Right atrium auricular region (tissue), 2 donors: ENCODE data around the gene ELL2. TPM values are rescaled to one million over a fixed set of nuclear protein-coding genes. Genes with fewer than 3 reads are reported as not detected.

Experiments
- DNase-seq: peaks from one replicate; pipeline ENCODE4 v3.0.0-alpha.2; 2019; ENCODE audit warnings: low spot score
- H3K27ac ChIP-seq, 2 donors: fragments of 200-600 bp; sonication (generic); 1 replicate in 1 of 2; 2 replicates in 1 of 2; pipeline ENCODE4 v1.5.1; 2016 to 2019
- H3K27me3 ChIP-seq, 2 donors: fragments of 200-600 bp; sonication (generic); one replicate each; pipeline versions ENCODE4 v1.5.1 to v1.6.0; 2017 to 2019
- H3K36me3 ChIP-seq: fragments of 200-600 bp; sonication (generic); one replicate; pipeline ENCODE4 v1.5.1; 2016
- H3K4me1 ChIP-seq, 2 donors: fragments of 200-600 bp; sonication (generic); one replicate each; pipeline versions ENCODE4 v1.5.1 to v1.6.0; 2017 to 2019
- H3K4me3 ChIP-seq, 2 donors: fragments of 200-600 bp; sonication (generic); 1 replicate in 1 of 2; 2 replicates in 1 of 2; pipeline ENCODE4 v1.5.1; 2017 to 2019; ENCODE audit warnings: mild to moderate bottlenecking in 1 of 2, moderate library complexity in 1 of 2
- H3K9me3 ChIP-seq, 2 donors: fragments of 200-600 bp; sonication (generic); one replicate each; pipeline ENCODE4 v1.5.1; 2019
- total RNA-seq, 2 donors: library from RNA; depleted of rRNA; stranded (reverse); fragments of >200 nt; gene quantifications; one replicate each; pipeline ENCODE4 v1.1.0, GENCODE V29; 2016
- TF ChIP-seq, protein P1 (sequence below), 2 donors: fragments of 200-600 bp; sonication (generic); IDR thresholded peaks; one replicate each; pipeline ENCODE4 v1.5.1; 2019; ENCODE audit warnings: antibody characterized with exemption in 2 of 2

Gene ELL2
- total RNA-seq, 2 donors from 2014 or later, result 28.8 to 29.1 TPM

DNA sequence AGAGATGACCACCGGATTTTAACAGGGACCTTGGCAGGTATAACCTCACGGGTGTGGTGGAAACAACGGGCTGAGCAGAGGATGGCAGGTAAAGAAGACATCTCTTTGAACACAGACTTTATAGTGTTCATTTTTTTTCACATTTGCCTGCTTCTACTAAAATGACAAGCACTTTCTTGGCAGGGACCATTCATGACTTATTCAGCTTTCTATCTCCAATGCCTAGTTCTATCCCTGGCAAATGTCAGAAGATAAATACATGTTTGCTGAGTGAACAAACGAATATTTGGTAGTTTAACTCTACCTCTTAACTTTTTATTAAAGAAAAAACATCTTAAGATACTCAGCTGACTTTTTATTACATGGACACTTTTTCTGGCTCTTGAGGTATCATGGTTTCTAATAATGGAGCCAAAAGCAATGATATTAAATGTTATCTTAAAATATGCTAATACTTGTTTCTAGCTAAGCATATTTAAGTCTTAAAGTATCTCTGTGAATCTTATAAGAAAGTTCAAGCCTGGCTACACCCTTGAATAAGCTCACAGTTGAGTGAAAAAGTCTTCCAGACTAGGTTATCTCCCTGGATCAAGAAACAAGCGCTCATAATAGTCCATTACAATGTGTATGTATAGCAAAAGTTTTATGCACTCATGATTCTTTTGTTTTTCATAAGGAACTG lies 8.5 kb downstream of the ELL2 start:
- no peaks in the 10 kb centered on the region for H3K36me3 ChIP-seq
- no peak overlapping the region for H3K4me3 ChIP-seq
- TF ChIP-seq, protein P1, sequence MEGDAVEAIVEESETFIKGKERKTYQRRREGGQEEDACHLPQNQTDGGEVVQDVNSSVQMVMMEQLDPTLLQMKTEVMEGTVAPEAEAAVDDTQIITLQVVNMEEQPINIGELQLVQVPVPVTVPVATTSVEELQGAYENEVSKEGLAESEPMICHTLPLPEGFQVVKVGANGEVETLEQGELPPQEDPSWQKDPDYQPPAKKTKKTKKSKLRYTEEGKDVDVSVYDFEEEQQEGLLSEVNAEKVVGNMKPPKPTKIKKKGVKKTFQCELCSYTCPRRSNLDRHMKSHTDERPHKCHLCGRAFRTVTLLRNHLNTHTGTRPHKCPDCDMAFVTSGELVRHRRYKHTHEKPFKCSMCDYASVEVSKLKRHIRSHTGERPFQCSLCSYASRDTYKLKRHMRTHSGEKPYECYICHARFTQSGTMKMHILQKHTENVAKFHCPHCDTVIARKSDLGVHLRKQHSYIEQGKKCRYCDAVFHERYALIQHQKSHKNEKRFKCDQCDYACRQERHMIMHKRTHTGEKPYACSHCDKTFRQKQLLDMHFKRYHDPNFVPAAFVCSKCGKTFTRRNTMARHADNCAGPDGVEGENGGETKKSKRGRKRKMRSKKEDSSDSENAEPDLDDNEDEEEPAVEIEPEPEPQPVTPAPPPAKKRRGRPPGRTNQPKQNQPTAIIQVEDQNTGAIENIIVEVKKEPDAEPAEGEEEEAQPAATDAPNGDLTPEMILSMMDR (IDR thresholded peaks at IDR 0.05), result no peak
- H3K27ac ChIP-seq, result no peak overlapping the region
- H3K4me1 ChIP-seq, result peaks cover 0 to 55% of the 10 kb centered on the region in 2 donors
- H3K9me3 ChIP-seq, result no peaks in the 10 kb centered on the region
- H3K27me3 ChIP-seq, result no peaks in the 10 kb centered on the region
- no peak for DNase-seq

DNA sequence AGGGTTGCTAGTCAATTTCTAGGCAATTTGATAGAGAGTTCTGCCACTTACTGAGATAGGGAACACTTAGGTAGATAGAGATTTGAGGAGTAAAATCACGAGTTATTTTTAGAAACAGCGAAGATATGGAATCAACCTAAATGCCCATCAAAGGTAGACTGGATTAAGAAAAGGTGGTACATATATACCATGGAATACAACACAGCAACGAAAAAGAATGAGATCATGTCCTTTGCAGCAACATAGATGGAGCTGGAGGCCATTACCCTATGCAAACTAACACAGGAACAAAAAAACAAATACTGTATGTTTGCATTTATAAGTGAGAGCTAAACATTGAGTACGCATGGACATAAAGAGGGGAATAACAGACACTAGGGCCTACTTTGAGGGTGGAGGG lies 9.7 kb downstream of the ELL2 start:
- TF ChIP-seq, protein P1 (IDR thresholded peaks at IDR 0.05), result no peak
- no peaks in the 10 kb centered on the region for H3K36me3 ChIP-seq
- DNase-seq, result no peak
- H3K4me3 ChIP-seq, result no peak overlapping the region
- H3K9me3 ChIP-seq, result no peaks in the 10 kb centered on the region
- H3K27ac ChIP-seq, result no peak overlapping the region
- peaks cover 0 to 42% of the 10 kb centered on the region in 2 donors for H3K4me1 ChIP-seq
- no peaks in the 10 kb centered on the region for H3K27me3 ChIP-seq

DNA sequence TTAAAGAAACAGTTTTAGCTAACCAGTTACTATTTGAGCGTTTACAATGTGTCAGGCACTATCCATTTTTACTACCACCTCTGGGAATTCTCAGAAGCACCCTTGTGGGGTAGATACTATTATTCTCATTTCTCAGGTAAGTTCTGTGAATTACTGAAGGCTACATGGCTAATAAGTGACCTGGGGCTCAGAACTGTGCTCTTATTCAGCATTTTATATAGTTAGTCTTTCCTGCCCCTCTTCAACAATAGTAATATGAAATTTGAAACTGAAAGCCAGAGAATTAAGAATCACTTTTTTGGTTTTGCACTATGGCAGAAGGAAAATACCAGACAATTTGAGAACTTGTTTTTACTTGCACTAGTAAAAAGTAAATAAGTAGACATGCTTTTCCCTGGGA lies 11.8 kb downstream of the ELL2 start:
- Histone ChIP-seq H3K36me3 (no peaks in the 10 kb centered on the region), H3K4me3 (no peak overlapping the region), H3K27me3 (no peaks in the 10 kb centered on the region), H3K9me3 (no peaks in the 10 kb centered on the region), H3K27ac (no peak overlapping the region), H3K4me1 (peaks cover 0 to 32% of the 10 kb centered on the region in 2 donors)
- TF ChIP-seq, protein P1 (IDR thresholded peaks at IDR 0.05), result no peak
- no peak for DNase-seq

DNA sequence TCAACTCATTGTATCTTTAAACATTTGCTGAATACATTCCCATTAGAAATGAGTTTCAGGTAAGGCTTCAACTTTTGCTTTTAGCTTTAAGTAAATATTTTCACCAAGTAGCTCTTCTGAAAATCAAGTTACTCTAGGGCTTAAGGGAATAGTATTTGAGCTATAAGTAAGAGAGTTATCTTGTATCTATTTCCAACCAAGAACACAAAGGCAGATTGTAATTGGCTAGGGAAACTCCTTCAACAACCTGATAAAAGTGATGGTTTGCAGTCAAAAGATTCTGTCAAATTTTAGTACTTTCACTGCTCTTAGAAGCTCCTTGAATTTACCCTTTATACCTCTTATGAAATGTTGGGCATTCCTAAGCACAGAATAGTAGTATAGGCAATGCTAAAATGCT lies 13.0 kb downstream of the ELL2 start:
- Histone ChIP-seq H3K27me3 (no peaks in the 10 kb centered on the region), H3K36me3 (no peaks in the 10 kb centered on the region), H3K9me3 (no peaks in the 10 kb centered on the region), H3K4me3 (no peak overlapping the region), H3K4me1 (peaks cover 0 to 32% of the 10 kb centered on the region in 2 donors), H3K27ac (no peak overlapping the region)
- no peak for DNase-seq
- TF ChIP-seq, protein P1 (IDR thresholded peaks at IDR 0.05), result no peak

DNA sequence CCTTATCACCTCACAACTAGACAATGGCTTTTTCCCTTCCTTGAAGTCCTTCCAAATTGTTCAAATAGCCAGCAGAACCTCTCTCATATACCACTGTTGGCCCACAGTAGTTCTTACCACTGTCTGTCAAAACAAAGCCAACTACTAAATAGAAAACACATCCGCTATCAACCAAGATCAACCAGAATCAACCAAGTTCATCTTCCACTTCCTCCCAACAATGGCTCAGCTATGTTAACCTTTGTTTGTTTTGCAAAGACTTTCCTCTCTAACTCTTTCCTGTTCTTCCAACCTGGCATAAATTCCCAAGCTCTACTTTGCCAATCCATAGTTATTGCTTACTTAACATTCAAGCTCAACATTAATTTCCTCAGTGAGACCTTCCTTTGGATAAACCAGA lies 15.2 kb downstream of the ELL2 start:
- no peaks in the 10 kb centered on the region for H3K9me3 ChIP-seq
- DNase-seq, result no peak
- TF ChIP-seq, protein P1 (IDR thresholded peaks at IDR 0.05), result no peak
- no peak overlapping the region for H3K27ac ChIP-seq
- no peak overlapping the region for H3K4me3 ChIP-seq
- H3K4me1 ChIP-seq, result peaks cover 0 to 25% of the 10 kb centered on the region in 2 donors
- peaks cover 8% of the 10 kb centered on the region for H3K36me3 ChIP-seq
- H3K27me3 ChIP-seq, result no peaks in the 10 kb centered on the region

DNA sequence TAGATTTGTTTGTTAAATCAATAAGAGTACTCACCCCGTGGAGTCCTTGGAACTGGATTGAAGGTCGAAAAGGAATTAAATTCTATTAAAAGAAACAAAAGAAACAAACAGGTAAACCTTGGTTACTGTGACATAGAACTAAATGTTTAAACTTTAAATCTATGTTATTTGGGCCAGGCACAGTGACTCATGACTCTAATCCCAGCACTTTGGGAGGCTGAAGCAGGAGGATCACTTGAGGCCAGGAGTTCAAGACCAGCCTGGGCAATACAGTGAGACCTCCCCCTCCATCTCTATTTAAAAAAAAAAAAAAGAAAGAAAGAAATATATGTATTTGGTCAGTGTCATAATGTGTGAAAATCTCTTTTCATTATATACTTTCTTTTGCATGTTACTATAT lies 18.7 kb downstream of the ELL2 start:
- Histone ChIP-seq H3K4me3 (no peak overlapping the region), H3K27me3 (no peaks in the 10 kb centered on the region), H3K9me3 (no peaks in the 10 kb centered on the region), H3K4me1 (peaks cover 0 to 19% of the 10 kb centered on the region in 2 donors), H3K27ac (no peak overlapping the region), H3K36me3 (peaks cover 8% of the 10 kb centered on the region)
- DNase-seq, result no peak
- TF ChIP-seq, protein P1 (IDR thresholded peaks at IDR 0.05), result no peak
